Upper lobe of left lung (tissue), 4 donors: ENCODE data around the gene ALS2CL.
"Not testable (repeated sequence)": the region's sequence is repeated elsewhere in the genome, so short reads cannot be mapped to it uniquely, and the experiment has no call there.

Experiments used
- EP300 ChIP-seq, 4 donors: sonication (generic); formaldehyde crosslinking; IDR thresholded peaks; one replicate each; pipeline ENCODE4 v1.5.1; 2017; ENCODE audit warnings: antibody characterized with exemption in 4 of 4, control low read depth in 2 of 4
- POLR2A ChIP-seq, 4 donors: fragments of 450-650 bp; IDR thresholded peaks; one replicate each; pipeline ENCODE4 v1.5.1; 2016 to 2017; ENCODE audit warnings: antibody characterized with exemption in 4 of 4, mild to moderate bottlenecking in 2 of 4
- TF ChIP-seq, protein P1 (sequence below), 6 experiments: fragments of 450-650 bp in 4 of 6; fragments of 200-600 bp in 2 of 6; sonication (generic) in 2 of 6; IDR thresholded peaks; one replicate each; pipeline ENCODE4 v1.5.1; 2016 to 2019; ENCODE audit warnings: antibody characterized with exemption in 6 of 6

DNA sequence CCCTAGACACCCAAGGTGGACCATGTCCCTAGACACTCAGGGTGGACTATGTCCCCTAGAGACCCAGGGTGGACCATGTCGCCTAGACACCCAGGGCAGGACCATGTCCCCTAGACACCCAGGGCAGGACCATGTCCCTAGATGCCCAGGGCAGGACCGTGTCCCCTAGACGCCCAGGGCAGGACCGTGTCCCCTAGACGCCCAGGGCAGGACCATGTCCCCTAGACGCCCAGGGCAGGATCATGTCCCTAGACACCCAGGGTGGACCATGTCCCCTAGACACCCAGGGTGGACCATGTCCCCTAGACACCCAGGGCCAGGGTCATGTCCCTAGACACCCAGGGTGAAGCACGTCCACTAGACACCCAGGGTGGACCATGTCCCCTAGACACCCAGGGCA, 10.9 kb upstream of the ALS2CL start:
- TF ChIP-seq, protein P1, sequence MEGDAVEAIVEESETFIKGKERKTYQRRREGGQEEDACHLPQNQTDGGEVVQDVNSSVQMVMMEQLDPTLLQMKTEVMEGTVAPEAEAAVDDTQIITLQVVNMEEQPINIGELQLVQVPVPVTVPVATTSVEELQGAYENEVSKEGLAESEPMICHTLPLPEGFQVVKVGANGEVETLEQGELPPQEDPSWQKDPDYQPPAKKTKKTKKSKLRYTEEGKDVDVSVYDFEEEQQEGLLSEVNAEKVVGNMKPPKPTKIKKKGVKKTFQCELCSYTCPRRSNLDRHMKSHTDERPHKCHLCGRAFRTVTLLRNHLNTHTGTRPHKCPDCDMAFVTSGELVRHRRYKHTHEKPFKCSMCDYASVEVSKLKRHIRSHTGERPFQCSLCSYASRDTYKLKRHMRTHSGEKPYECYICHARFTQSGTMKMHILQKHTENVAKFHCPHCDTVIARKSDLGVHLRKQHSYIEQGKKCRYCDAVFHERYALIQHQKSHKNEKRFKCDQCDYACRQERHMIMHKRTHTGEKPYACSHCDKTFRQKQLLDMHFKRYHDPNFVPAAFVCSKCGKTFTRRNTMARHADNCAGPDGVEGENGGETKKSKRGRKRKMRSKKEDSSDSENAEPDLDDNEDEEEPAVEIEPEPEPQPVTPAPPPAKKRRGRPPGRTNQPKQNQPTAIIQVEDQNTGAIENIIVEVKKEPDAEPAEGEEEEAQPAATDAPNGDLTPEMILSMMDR (IDR thresholded peaks at IDR 0.05): not testable (repeated sequence)
- TF ChIP-seq POLR2A, EP300 (IDR thresholded peaks at IDR 0.05): not testable (repeated sequence)
